H9 (cell line): ENCODE results near the gene ATP8B4. TPM values are rescaled to one million over a fixed set of nuclear protein-coding genes. Genes with fewer than 3 reads are reported as not detected.

ENCODE experiments used
- DNase-seq: peaks from one replicate; pipeline ENCODE4 v3.0.0-alpha.2; 2017
- H2AFZ ChIP-seq: one replicate; pipeline ENCODE4 v1.6.1; 2013; ENCODE audit warnings: mild to moderate bottlenecking, low read length, control low read depth, moderate library complexity
- H2AK5ac ChIP-seq: 2 replicates; pipeline ENCODE4 v1.6.1; 2013; ENCODE audit warnings: low read length, control low read depth, mixed read lengths; ENCODE audit not compliant: insufficient read length
- H2BK120ac ChIP-seq: one replicate; pipeline ENCODE4 v1.6.1; 2013; ENCODE audit warnings: low read depth, mild to moderate bottlenecking, low read length, control low read depth, inconsistent platforms; ENCODE audit not compliant: poor library complexity, severe bottlenecking
- H2BK12ac ChIP-seq: 2 replicates; pipeline ENCODE4 v1.6.1; 2013; ENCODE audit warnings: low read length, control low read depth, mixed read lengths, low read depth; ENCODE audit not compliant: insufficient read length
- H2BK15ac ChIP-seq: 2 replicates; pipeline ENCODE4 v1.6.1; 2013; ENCODE audit warnings: low read depth, low read length, control low read depth
- H2BK20ac ChIP-seq: one replicate; pipeline ENCODE4 v1.6.1; 2013; ENCODE audit warnings: low read depth, mild to moderate bottlenecking, low read length, control low read depth, inconsistent platforms; ENCODE audit not compliant: poor library complexity, severe bottlenecking
- H2BK5ac ChIP-seq: 2 replicates; pipeline ENCODE4 v1.6.1; 2013; ENCODE audit warnings: low read length, control low read depth, mixed read lengths; ENCODE audit not compliant: insufficient read length
- H3K14ac ChIP-seq: 2 replicates; pipeline ENCODE4 v1.6.1; 2013; ENCODE audit warnings: low read length, control low read depth; ENCODE audit not compliant: insufficient read depth
- H3K18ac ChIP-seq: 2 replicates; pipeline ENCODE4 v1.6.1; 2013; ENCODE audit warnings: low read depth, mild to moderate bottlenecking, mixed read lengths, low read length, control low read depth; ENCODE audit not compliant: insufficient read length
- H3K23ac ChIP-seq: 2 replicates; pipeline ENCODE4 v1.6.1; 2013; ENCODE audit warnings: low read length, control low read depth, mixed read lengths, low read depth; ENCODE audit not compliant: insufficient read length
- H3K23me2 ChIP-seq: 2 replicates; pipeline ENCODE4 v1.6.1; 2013; ENCODE audit warnings: low read depth, mild to moderate bottlenecking, mixed read lengths, low read length, control low read depth; ENCODE audit not compliant: insufficient read length, poor library complexity, severe bottlenecking
- H3K27ac ChIP-seq: 2 replicates; pipeline ENCODE4 v1.5.1; 2013; ENCODE audit warnings: low read length, control low read depth, mixed read lengths, low read depth; ENCODE audit not compliant: insufficient read length
- H3K27me3 ChIP-seq: 2 replicates; pipeline ENCODE4 v1.6.1; 2013; ENCODE audit warnings: low read length, control low read depth, inconsistent platforms; ENCODE audit not compliant: insufficient read depth
- H3K4ac ChIP-seq: 2 replicates; pipeline ENCODE4 v1.6.1; 2013; ENCODE audit warnings: low read depth, mild to moderate bottlenecking, control low read depth, inconsistent platforms, low read length, moderate library complexity
- H3K4me1 ChIP-seq: 2 replicates; pipeline ENCODE4 v1.6.1; 2013; ENCODE audit warnings: low read length, control low read depth, inconsistent platforms; ENCODE audit not compliant: insufficient read depth
- H3K4me2 ChIP-seq: 2 replicates; pipeline ENCODE4 v1.6.1; 2013; ENCODE audit warnings: low read length, control low read depth, mixed read lengths; ENCODE audit not compliant: insufficient read length, insufficient read depth
- H3K56ac ChIP-seq: 2 replicates; pipeline ENCODE4 v1.6.1; 2013; ENCODE audit warnings: low read depth, mild to moderate bottlenecking, mixed read lengths, low read length, control low read depth; ENCODE audit not compliant: insufficient read length
- H3K79me1 ChIP-seq: 2 replicates; pipeline ENCODE4 v1.6.1; 2013; ENCODE audit warnings: low read depth, mild to moderate bottlenecking, moderate library complexity, low read length, control low read depth, inconsistent platforms; ENCODE audit not compliant: insufficient read depth, poor library complexity, severe bottlenecking
- H3K79me2 ChIP-seq: 2 replicates; pipeline ENCODE4 v1.6.1; 2013; ENCODE audit warnings: low read length, control low read depth, inconsistent platforms; ENCODE audit not compliant: insufficient read depth
- H3K9ac ChIP-seq: 2 replicates; pipeline ENCODE4 v1.6.1; 2013; ENCODE audit warnings: low read length, control low read depth, mixed read lengths; ENCODE audit not compliant: insufficient read length; ENCODE audit errors: extremely low read depth
- H3K9me3 ChIP-seq: one replicate; pipeline ENCODE4 v1.6.1; 2013; ENCODE audit warnings: low read depth, low read length, inconsistent platforms; ENCODE audit not compliant: control insufficient read depth
- H3T11ph ChIP-seq: one replicate; pipeline ENCODE4 v1.6.1; 2013; ENCODE audit warnings: mild to moderate bottlenecking, low read length, control low read depth, inconsistent platforms
- H4K20me1 ChIP-seq: one replicate; pipeline ENCODE4 v1.6.1; 2013; ENCODE audit not compliant: control insufficient read depth, insufficient read length, insufficient read depth
- H4K5ac ChIP-seq: 2 replicates; pipeline ENCODE4 v1.6.1; 2013; ENCODE audit warnings: low read depth, mild to moderate bottlenecking, mixed read lengths, low read length, control low read depth; ENCODE audit not compliant: insufficient read length
- H4K8ac ChIP-seq: replicated peaks from 2 replicates; pipeline ENCODE4 v1.6.1; 2013; ENCODE audit warnings: low read length, control low read depth, mixed read lengths, low read depth; ENCODE audit not compliant: insufficient read length
- H4K91ac ChIP-seq: 2 replicates; pipeline ENCODE4 v1.6.1; 2013; ENCODE audit warnings: low read depth, mild to moderate bottlenecking, moderate library complexity, mixed read lengths, low read length, control low read depth; ENCODE audit not compliant: insufficient read length
- H3K27ac Mint-ChIP-seq, 3 experiments: 2 replicates in 2 of 3; 3 replicates in 1 of 3; pipeline ENCODE4 v1.8.0; 2020 to 2021; ENCODE audit warnings: mixed read lengths in 3 of 3, mild to moderate bottlenecking in 1 of 3, moderate library complexity in 1 of 3
- H3K27me3 Mint-ChIP-seq: 2 replicates; pipeline ENCODE4 v1.8.0; 2021; ENCODE audit warnings: low read depth, mild to moderate bottlenecking, moderate library complexity, mixed read lengths
- H3K36me3 Mint-ChIP-seq, 3 experiments: 2 replicates in 2 of 3; 3 replicates in 1 of 3; pipeline ENCODE4 v1.8.0; 2020 to 2021; ENCODE audit warnings: low read depth in 3 of 3, mixed read lengths in 3 of 3; ENCODE audit not compliant: insufficient read depth in 1 of 3
- H3K4me1 Mint-ChIP-seq, 2 experiments: 2 replicates each; pipeline ENCODE4 v1.8.0; 2020; ENCODE audit warnings: mixed read lengths in 2 of 2
- H3K4me3 Mint-ChIP-seq, 2 experiments: 2 replicates in 1 of 2; 3 replicates in 1 of 2; pipeline ENCODE4 v1.8.0; 2020 to 2021; ENCODE audit warnings: mild to moderate bottlenecking in 2 of 2, mixed read lengths in 2 of 2, moderate library complexity in 1 of 2
- H3K9me3 Mint-ChIP-seq, 2 experiments: 2 replicates in 1 of 2; 3 replicates in 1 of 2; pipeline ENCODE4 v1.8.0; 2020; ENCODE audit warnings: mild to moderate bottlenecking in 2 of 2, mixed read lengths in 2 of 2, moderate library complexity in 1 of 2
- WGBS: extraction: QIAGEN DNeasy Blood & Tissue Kit; methylation state at CpG from one replicate; pipeline ENCODE4 v1.1.7; 2013; ENCODE audit warnings: missing lambda C conversion rate, low lambda C conversion rate, mixed read lengths; ENCODE audit not compliant: insufficient read length; ENCODE audit errors: extremely low coverage; 5-methylcytosine and 5-hydroxymethylcytosine counted together
- total RNA-seq: library from RNA; stranded (reverse); gene quantifications from 2 replicates; pipeline ENCODE4 v1.2.1, GENCODE V29; 2021
- TF ChIP-seq, protein P1 (sequence below): fragments of 200-600 bp; sonication (generic); conservative IDR thresholded peaks from 3 replicates; pipeline ENCODE4 v1.8.0; 2021; ENCODE audit warnings: antibody characterized with exemption, mild to moderate bottlenecking

Gene ATP8B4
- total RNA-seq, 1 experiment from 2014 or later, result 0.52 TPM

DNA sequence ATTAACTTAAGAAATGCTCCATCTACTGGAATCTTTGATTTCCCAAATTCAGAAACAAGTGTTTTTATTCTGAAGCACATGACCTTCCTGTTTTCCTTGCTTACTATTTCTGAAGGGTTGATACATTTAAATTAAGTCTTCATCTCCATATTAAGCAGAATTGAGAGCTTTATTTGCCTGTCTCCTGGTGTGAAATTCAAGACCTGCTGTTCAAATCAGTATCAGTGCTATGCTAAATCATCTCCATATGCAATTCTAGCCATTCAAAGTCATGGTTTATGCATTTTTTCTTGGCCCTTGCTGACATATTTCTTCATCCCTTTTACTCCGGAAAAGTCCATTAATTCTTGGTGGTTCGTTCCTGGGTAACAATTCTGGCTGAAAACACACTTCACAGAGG is 195.4 kb downstream of the ATP8B4 start:
- H3K27ac ChIP-seq, result no peak overlapping the region
- no peak overlapping the region for H3K9ac ChIP-seq
- no peak overlapping the region for H2BK120ac ChIP-seq
- DNase-seq, result no peak
- H3K27me3 ChIP-seq, result no peaks in the 10 kb centered on the region
- no peaks in the 10 kb centered on the region for H3K23me2 ChIP-seq
- no peak overlapping the region for H4K8ac ChIP-seq
- no peak overlapping the region for H3K23ac ChIP-seq
- H3K4me2 ChIP-seq, result no peak overlapping the region
- no peak overlapping the region for H2BK15ac ChIP-seq
- WGBS, result no CpG with 5 or more reads among the region's 2 CpGs
- Mint-ChIP-seq H3K27ac (no peak overlapping the region), H3K4me1 (peaks cover 12 to 17% of the 10 kb centered on the region in 2 experiments), H3K36me3 (no peaks in the 10 kb centered on the region), H3K4me3 (no peak overlapping the region), H3K27me3 (no peaks in the 10 kb centered on the region), H3K9me3 (no peaks in the 10 kb centered on the region)
- no peaks in the 10 kb centered on the region for H4K20me1 ChIP-seq
- H2BK20ac ChIP-seq, result no peak overlapping the region
- H2AK5ac ChIP-seq, result no peak overlapping the region
- no peak overlapping the region for H4K5ac ChIP-seq
- H3K79me2 ChIP-seq, result no peaks in the 10 kb centered on the region
- no peaks in the 10 kb centered on the region for H3K4me1 ChIP-seq
- H2BK5ac ChIP-seq, result no peak overlapping the region
- H2BK12ac ChIP-seq, result no peak overlapping the region
- H2AFZ ChIP-seq, result no peak overlapping the region
- no peak overlapping the region for H4K91ac ChIP-seq
- TF ChIP-seq, protein P1, sequence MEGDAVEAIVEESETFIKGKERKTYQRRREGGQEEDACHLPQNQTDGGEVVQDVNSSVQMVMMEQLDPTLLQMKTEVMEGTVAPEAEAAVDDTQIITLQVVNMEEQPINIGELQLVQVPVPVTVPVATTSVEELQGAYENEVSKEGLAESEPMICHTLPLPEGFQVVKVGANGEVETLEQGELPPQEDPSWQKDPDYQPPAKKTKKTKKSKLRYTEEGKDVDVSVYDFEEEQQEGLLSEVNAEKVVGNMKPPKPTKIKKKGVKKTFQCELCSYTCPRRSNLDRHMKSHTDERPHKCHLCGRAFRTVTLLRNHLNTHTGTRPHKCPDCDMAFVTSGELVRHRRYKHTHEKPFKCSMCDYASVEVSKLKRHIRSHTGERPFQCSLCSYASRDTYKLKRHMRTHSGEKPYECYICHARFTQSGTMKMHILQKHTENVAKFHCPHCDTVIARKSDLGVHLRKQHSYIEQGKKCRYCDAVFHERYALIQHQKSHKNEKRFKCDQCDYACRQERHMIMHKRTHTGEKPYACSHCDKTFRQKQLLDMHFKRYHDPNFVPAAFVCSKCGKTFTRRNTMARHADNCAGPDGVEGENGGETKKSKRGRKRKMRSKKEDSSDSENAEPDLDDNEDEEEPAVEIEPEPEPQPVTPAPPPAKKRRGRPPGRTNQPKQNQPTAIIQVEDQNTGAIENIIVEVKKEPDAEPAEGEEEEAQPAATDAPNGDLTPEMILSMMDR, result no peak
- no peaks in the 10 kb centered on the region for H3K79me1 ChIP-seq
- H3K9me3 ChIP-seq, result no peaks in the 10 kb centered on the region
- no peak overlapping the region for H3K56ac ChIP-seq
- H3K4ac ChIP-seq, result no peak overlapping the region
- H3K18ac ChIP-seq, result no peak overlapping the region
- H3K14ac ChIP-seq, result no peak overlapping the region
- no peak overlapping the region for H3T11ph ChIP-seq
